Neural progenitor cell (in vitro differentiated cells): ENCODE data around the gene CWC22.

Source experiments
- CTCF ChIP-seq: fragments of 200-600 bp; sonication (generic); IDR thresholded peaks from 2 replicates; pipeline ENCODE4 v1.5.1; 2017; ENCODE audit warnings: antibody characterized with exemption, mild to moderate bottlenecking
- EZH2 ChIP-seq: fragments of 200-600 bp; sonication (generic); IDR thresholded peaks from 2 replicates; pipeline ENCODE4 v1.6.1; 2017; ENCODE audit warnings: antibody characterized with exemption, mild to moderate bottlenecking, moderate library complexity

GRCh38 chr2:180016937-180017336 lies 9.8 kb upstream of the CWC22 start:
- TF ChIP-seq CTCF = no peak
- TF ChIP-seq EZH2 = no peak
